HepG2 (cell line): ENCODE measurements around the gene DAAM1. TPM values are rescaled to one million over a fixed set of nuclear protein-coding genes. Genes with fewer than 3 reads are reported as not detected.

ENCODE experiments used
- ATAC-seq: fragments of 200-7000 bp; cut with Tn5 transposase; 3 replicates; pipeline ENCODE4 v1.9.1; 2020; ENCODE audit warnings: mild to moderate bottlenecking, moderate library complexity
- BruUV-seq: library from RNA; stranded (reverse); fragments of 400-500 nt; replicated peaks from 2 replicates; lab custom pipeline; 2021; lab: Mats Ljungman, UMichigan
- CTCF ChIA-PET: fragments of 300-600 bp; formaldehyde crosslinking; extraction: SDS; loops from one replicate; lab custom pipeline; 2021; ENCODE audit warnings: low total read pairs, inconsistent platforms, low intra/inter-chr PET ratio; lab: Yijun Ruan, JAX
- POLR2A ChIA-PET: fragments of 350-600 bp; sonication (Branson Sonifier 250); formaldehyde crosslinking; loops from one replicate; lab custom pipeline; 2020; ENCODE audit warnings: antibody characterized with exemption, inconsistent platforms; lab: Yijun Ruan, JAX
- DNase-seq: peaks from one replicate; pipeline ENCODE4 v3.0.0-alpha.2; 2015; ENCODE audit warnings: low spot score
- FAIRE-seq: peaks from 3 replicates; lab custom pipeline; 2011; peaks lifted over from hg19 to GRCh38; lab: Jason Lieb, UNC
- H2AFZ ChIP-seq: one replicate; pipeline ENCODE4 v1.6.1; 2011; ENCODE audit warnings: low read length, inconsistent platforms
- H3K27ac ChIP-seq: fragments of 300-600 bp; 3 replicates; pipeline ENCODE4 v1.8.0; 2011; ENCODE audit warnings: mixed run types, mild to moderate bottlenecking, mixed read lengths, low read length, inconsistent platforms; ENCODE audit not compliant: insufficient read depth; ENCODE audit errors: extremely low read length
- H3K27me3 ChIP-seq, 2 experiments: fragments of 200-600 bp in 1 of 2; 2 replicates in 1 of 2; 3 replicates in 1 of 2; pipeline versions ENCODE4 v1.6.0 to v1.8.0; 2011; ENCODE audit warnings: low read length in 2 of 2, mild to moderate bottlenecking in 2 of 2, moderate library complexity in 2 of 2, inconsistent platforms in 1 of 2; ENCODE audit not compliant: insufficient read depth in 2 of 2, control insufficient read depth in 1 of 2
- H3K36me3 ChIP-seq, 2 experiments: fragments of 200-600 bp in 1 of 2; replicated peaks in 1 of 2; 2 replicates in 1 of 2; 3 replicates in 1 of 2; pipeline versions ENCODE4 v1.5.1 to v1.8.0; 2011; ENCODE audit warnings: low read length in 2 of 2, inconsistent platforms in 1 of 2; ENCODE audit not compliant: insufficient read depth in 2 of 2, control insufficient read depth in 1 of 2
- H3K4me1 ChIP-seq: 2 replicates; pipeline ENCODE4 v1.5.1; 2012; ENCODE audit warnings: low read length, inconsistent platforms; ENCODE audit not compliant: insufficient read depth
- H3K4me2 ChIP-seq: 2 replicates; pipeline ENCODE4 v1.6.0; 2011; ENCODE audit warnings: low read depth, low read length, inconsistent platforms
- H3K4me3 ChIP-seq, 3 experiments: fragments of 200-600 bp in 1 of 3; sonication (generic), shearing (Covaris generic) in 1 of 3; replicated peaks in 1 of 3; 2 replicates each; pipeline ENCODE4 v1.5.1; 2011 to 2016; ENCODE audit warnings: low read length in 3 of 3, inconsistent platforms in 2 of 3, low read depth in 2 of 3, mild to moderate bottlenecking in 2 of 3, control low read depth in 1 of 3, mixed read lengths in 1 of 3; ENCODE audit not compliant: insufficient read depth in 1 of 3
- H3K79me2 ChIP-seq: one replicate; pipeline ENCODE4 v1.6.1; 2011; ENCODE audit warnings: low read length, inconsistent platforms; ENCODE audit not compliant: insufficient read depth
- H3K9ac ChIP-seq: 2 replicates; pipeline ENCODE4 v1.6.0; 2011; ENCODE audit warnings: mild to moderate bottlenecking, low read depth, low read length, inconsistent platforms; ENCODE audit not compliant: insufficient read depth
- H3K9me3 ChIP-seq: 2 replicates; pipeline ENCODE4 v1.5.1; 2012; ENCODE audit warnings: mild to moderate bottlenecking, low read length
- H4K20me1 ChIP-seq: 2 replicates; pipeline ENCODE4 v1.6.0; 2011; ENCODE audit warnings: inconsistent platforms, mild to moderate bottlenecking, low read length, moderate library complexity; ENCODE audit not compliant: insufficient read depth
- BRD4 ChIP-seq: sonication (generic); formaldehyde crosslinking; IDR thresholded peaks from 2 replicates; pipeline ENCODE4 v1.4.0; 2020; ENCODE audit warnings: missing genetic modification reagents
- ELF4 ChIP-seq: sonication (generic); formaldehyde crosslinking; IDR thresholded peaks from 2 replicates; pipeline ENCODE4 v1.5.0; 2020; ENCODE audit warnings: missing genetic modification reagents, mild to moderate bottlenecking, moderate library complexity, borderline replicate concordance
- HIC2 ChIP-seq: sonication (generic); formaldehyde crosslinking; IDR thresholded peaks from 2 replicates; pipeline ENCODE4 v1.9.0; 2022; ENCODE audit warnings: low read depth, missing genetic modification reagents
- HOMEZ ChIP-seq: IDR thresholded peaks from 2 replicates; pipeline ENCODE4 v1.6.1; 2016; ENCODE audit warnings: low read depth
- PRDM4 ChIP-seq: sonication (generic); formaldehyde crosslinking; IDR thresholded peaks from 2 replicates; pipeline ENCODE4 v1.9.0; 2021; ENCODE audit warnings: missing genetic modification reagents, borderline replicate concordance
- RNF2 ChIP-seq: fragments of 450-650 bp; conservative IDR thresholded peaks from 2 replicates; pipeline ENCODE4 v1.6.1; 2016; ENCODE audit warnings: low read depth
- SNRNP70 ChIP-seq: fragments of 200-400 bp; formaldehyde crosslinking; IDR thresholded peaks from 2 replicates; pipeline ENCODE4 v1.6.1; 2017; ENCODE audit warnings: mild to moderate bottlenecking, low read depth, low read length, moderate library complexity
- WIZ ChIP-seq: sonication (generic); formaldehyde crosslinking; IDR thresholded peaks from 2 replicates; pipeline ENCODE4 v1.5.1; 2020; ENCODE audit warnings: mild to moderate bottlenecking, missing genetic modification reagents
- ZFP41 ChIP-seq: sonication (generic); formaldehyde crosslinking; IDR thresholded peaks from 2 replicates; pipeline ENCODE4 v1.4.0; 2020; ENCODE audit warnings: mild to moderate bottlenecking, missing genetic modification reagents, borderline replicate concordance
- ZNF570 ChIP-seq: sonication (generic); formaldehyde crosslinking; IDR thresholded peaks from 2 replicates; pipeline ENCODE4 v1.4.0; 2020; ENCODE audit warnings: mild to moderate bottlenecking, missing genetic modification reagents, borderline replicate concordance
- WGBS: methylation state at CpG from one replicate; pipeline ENCODE4 v1.1.6; 2017; ENCODE audit warnings: low lambda C conversion rate; 5-methylcytosine and 5-hydroxymethylcytosine counted together
- in situ Hi-C: cut with HindIII; loops from 2 replicates; pipeline ENCODE4 v1.10.0; 2017; ENCODE audit warnings: low pct_unique_long_range_greater_than_20kb; ENCODE audit not compliant: extremely low pct_ligation_motif_present
- intact Hi-C: fragments of 100-400 bp; cut with micrococcal nuclease; formaldehyde crosslinking; loops from one replicate; pipeline ENCODE4 v1.10.0; 2022; ENCODE audit not compliant: unreplicated experiment
- polyA plus RNA-seq, 8 experiments: library from polyadenylated mRNA; depleted of rRNA in 3 of 8; stranded (reverse) in 7 of 8; unstranded in 1 of 8; fragments of >200 nt; fragmentation: Illumina TruSeq in 4 of 8; extraction: Trizol in 4 of 8; gene quantifications; 2 replicates each; pipeline versions ENCODE4 v1.2.1 to v1.2.3, GENCODE V29; 2011 to 2016; ENCODE audit warnings: low read depth in 4 of 8, missing spikeins in 1 of 8, mixed read lengths in 1 of 8; ENCODE audit not compliant: insufficient read depth in 1 of 8
- total RNA-seq, 5 experiments: library from RNA; depleted of rRNA; stranded (reverse); fragments of >200 nt; fragmentation: Illumina TruSeq; extraction: Trizol; gene quantifications; 2 replicates each; pipeline ENCODE4 v1.2.3, GENCODE V29; 2016; ENCODE audit warnings: low read depth in 1 of 5

The DAAM1 gene
- total and polyA plus RNA-seq, 2 of the 13 experiments (the other 11 are each of a cell fraction or from before 2014, with no cell fraction given), result 10.9 to 24.5 TPM

DNA sequence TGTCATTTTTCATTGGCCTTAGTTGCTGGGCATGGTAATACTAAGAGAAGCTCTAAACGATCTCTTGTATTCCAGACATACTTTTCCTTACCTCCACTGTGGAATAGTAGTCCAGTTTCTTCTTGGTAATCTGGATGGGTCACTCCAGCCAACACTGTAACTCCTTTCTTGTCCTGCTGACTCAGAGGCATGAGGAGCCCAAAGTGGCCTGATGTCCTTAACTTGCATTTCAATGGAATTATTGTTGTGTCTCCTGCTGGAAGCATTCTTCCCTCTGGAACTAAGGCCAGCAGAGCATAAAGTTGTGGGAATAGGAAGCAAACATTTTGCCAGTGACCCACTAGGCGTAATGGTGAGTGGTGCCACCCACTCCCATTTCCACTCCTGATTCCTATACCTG is 33.1 kb downstream of the DAAM1 start:
- Histone ChIP-seq H3K36me3 (no peaks in the 10 kb centered on the region), H4K20me1 (no peaks in the 10 kb centered on the region), H3K9ac (no peak overlapping the region), H3K4me3 (no peak overlapping the region), H3K4me2 (no peak overlapping the region), H3K4me1 (peaks cover 22% of the 10 kb centered on the region), H3K79me2 (peaks cover 62% of the 10 kb centered on the region), H3K27me3 (no peaks in the 10 kb centered on the region), H2AFZ (no peak overlapping the region), H3K27ac (no peak overlapping the region), H3K9me3 (no peaks in the 10 kb centered on the region)
- in situ Hi-C loops, result no loop called here
- TF ChIP-seq BRD4 (CRISPR knock-in tag) (no peak), RNF2 (no peak), HIC2 (CRISPR knock-in tag) (no peak), SNRNP70 (no peak), ZFP41 (CRISPR knock-in tag) (no peak)
- ChIA-PET POLR2A (no interaction called here), CTCF (no interaction called here)
- no peak for DNase-seq
- no peak for ATAC-seq
- intact Hi-C loops, result no loop called here
- WGBS, result 87% methylated on average over 2 of the region's 2 CpGs
- BruUV-seq, result no TSS peak
- no peak for FAIRE-seq

DNA sequence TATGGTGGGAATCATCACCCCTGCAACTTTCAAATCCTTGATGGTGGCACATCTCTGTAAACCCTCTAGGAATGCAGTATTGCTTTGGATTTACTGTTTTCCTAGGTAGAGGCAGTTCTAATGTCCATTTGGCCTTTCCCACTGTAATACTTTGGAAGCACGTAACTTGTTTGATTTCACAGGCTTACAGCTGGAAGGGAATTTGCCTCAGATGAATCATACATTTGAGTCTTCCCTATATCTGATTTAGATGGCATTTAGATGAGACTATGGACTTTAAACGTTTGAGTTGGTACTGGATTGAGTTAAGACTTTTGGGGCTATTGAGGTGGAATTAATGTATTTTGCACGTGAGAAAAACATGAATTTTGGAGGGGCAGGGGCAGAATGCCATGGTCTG is 35.9 kb downstream of the DAAM1 start:
- CTCF ChIA-PET, result no interaction called here
- Histone ChIP-seq H3K36me3 (no peaks in the 10 kb centered on the region), H3K4me1 (peaks cover 30% of the 10 kb centered on the region), H3K9me3 (no peaks in the 10 kb centered on the region), H3K27me3 (no peaks in the 10 kb centered on the region), H3K4me2 (no peak overlapping the region), H2AFZ (no peak overlapping the region), H4K20me1 (no peaks in the 10 kb centered on the region), H3K9ac (no peak overlapping the region), H3K4me3 (no peak overlapping the region), H3K79me2 (peaks cover 54% of the 10 kb centered on the region), H3K27ac (no peak overlapping the region)
- WGBS, result 74% methylated on average over 3 of the region's 3 CpGs
- no TSS peak for BruUV-seq
- FAIRE-seq (no peak), DNase-seq (no peak), ATAC-seq (no peak)
- in situ Hi-C loops (no loop called here), intact Hi-C loops (no loop called here)
- POLR2A ChIA-PET, result no interaction called here
- TF ChIP-seq HOMEZ (no peak), ELF4 (CRISPR knock-in tag) (no peak), WIZ (CRISPR knock-in tag) (no peak), ZNF570 (no peak), PRDM4 (no peak)
